GM12878 (cell line): ENCODE data around the gene DIAPH2. TPM values are rescaled to one million over a fixed set of nuclear protein-coding genes. Genes with fewer than 3 reads are reported as not detected.
"Not testable (repeated sequence)": the region's sequence is repeated elsewhere in the genome, so short reads cannot be mapped to it uniquely, and the experiment has no call there.

ENCODE experiments used
- ATAC-seq: fragments of 200-7000 bp; cut with Tn5 transposase; 3 replicates; pipeline ENCODE4 v1.9.1; 2020; ENCODE audit warnings: mild to moderate bottlenecking, moderate library complexity
- BruUV-seq: library from RNA; stranded (reverse); fragments of 400-500 nt; replicated peaks from 2 replicates; lab custom pipeline; 2021; lab: Mats Ljungman, UMichigan
- CTCF ChIA-PET: fragments of 300-600 bp; sonication (Branson Sonifier 250); formaldehyde crosslinking; extraction: SDS; loops from one replicate; lab custom pipeline; 2021; ENCODE audit warnings: inconsistent platforms; lab: Yijun Ruan, JAX
- POLR2A ChIA-PET: fragments of 350-600 bp; formaldehyde crosslinking; extraction: SDS; loops from one replicate; lab custom pipeline; 2021; ENCODE audit warnings: inconsistent platforms; lab: Charles Lee
- RAD21 ChIA-PET: fragments of 300-600 bp; sonication (Branson Sonifier 250); formaldehyde crosslinking; loops from one replicate; lab custom pipeline; 2023; ENCODE audit warnings: antibody characterized with exemption; ENCODE audit not compliant: unreplicated experiment; lab: Charles Lee
- SMC1A ChIA-PET: fragments of 300-600 bp; sonication (Branson Sonifier 250); formaldehyde crosslinking; loops from one replicate; lab custom pipeline; 2023; ENCODE audit not compliant: unreplicated experiment, uncharacterized antibody; lab: Charles Lee
- DNase-seq: peaks from one replicate; pipeline ENCODE4 v3.0.0-alpha.2; 2011; ENCODE audit warnings: low read depth, low spot score
- FAIRE-seq: peaks from 3 replicates; lab custom pipeline; 2011; peaks lifted over from hg19 to GRCh38; lab: Jason Lieb, UNC
- H2AFZ ChIP-seq: 2 replicates; pipeline ENCODE4 v1.6.0; 2011; ENCODE audit warnings: low read depth, low read length, control low read depth; ENCODE audit not compliant: control insufficient read depth
- H3K27ac ChIP-seq: 2 replicates; pipeline ENCODE4 v1.5.1; 2011; ENCODE audit warnings: control low read depth; ENCODE audit not compliant: control insufficient read depth, insufficient read depth
- H3K27me3 ChIP-seq, 2 experiments: replicated peaks in 1 of 2; 2 replicates each; pipeline versions ENCODE4 v1.6.0 to v1.6.1; 2011; ENCODE audit warnings: low read length in 1 of 2; ENCODE audit not compliant: control insufficient read depth in 2 of 2, insufficient read depth in 2 of 2
- H3K36me3 ChIP-seq, 2 experiments: 2 replicates each; pipeline ENCODE4 v1.5.1; 2011; ENCODE audit warnings: low read length in 1 of 2; ENCODE audit not compliant: control insufficient read depth in 2 of 2, insufficient read depth in 2 of 2
- H3K4me1 ChIP-seq: 2 replicates; pipeline ENCODE4 v1.6.1; 2011; ENCODE audit warnings: mild to moderate bottlenecking, low read length, moderate library complexity, mixed read lengths; ENCODE audit not compliant: control insufficient read depth, insufficient read depth
- H3K4me2 ChIP-seq: 2 replicates; pipeline ENCODE4 v1.6.0; 2011; ENCODE audit warnings: control low read depth; ENCODE audit not compliant: control insufficient read depth, insufficient read depth
- H3K4me3 ChIP-seq: fragments of 200-600 bp; sonication (generic); 2 replicates; pipeline ENCODE4 v1.5.1; 2016
- H3K79me2 ChIP-seq: 2 replicates; pipeline ENCODE4 v1.6.0; 2011; ENCODE audit warnings: low read length; ENCODE audit not compliant: control insufficient read depth, insufficient read depth
- H3K9ac ChIP-seq: 2 replicates; pipeline ENCODE4 v1.8.0; 2011; ENCODE audit warnings: low read length, control low read depth, mixed read lengths; ENCODE audit not compliant: control insufficient read depth, insufficient read depth
- H3K9me3 ChIP-seq: replicated peaks from 3 replicates; pipeline ENCODE4 v1.5.1; 2011; ENCODE audit warnings: mild to moderate bottlenecking, low read length; ENCODE audit not compliant: control insufficient read depth, insufficient read depth
- H4K20me1 ChIP-seq: 2 replicates; pipeline ENCODE4 v1.6.0; 2011; ENCODE audit not compliant: control insufficient read depth, insufficient read depth
- E4F1 ChIP-seq: fragments of 450-650 bp; IDR thresholded peaks from 2 replicates; pipeline ENCODE4 v1.6.1; 2018; ENCODE audit warnings: borderline replicate concordance, mild to moderate bottlenecking; ENCODE audit not compliant: partially characterized antibody
- MEF2B ChIP-seq: fragments of 450-650 bp; IDR thresholded peaks from 2 replicates; pipeline ENCODE4 v1.6.1; 2018; ENCODE audit warnings: mild to moderate bottlenecking, moderate library complexity; ENCODE audit not compliant: partially characterized antibody, poor library complexity, severe bottlenecking
- ZBTB33 ChIP-seq: fragments of 450-650 bp; IDR thresholded peaks from 2 replicates; pipeline ENCODE4 v1.6.1; 2017; ENCODE audit warnings: mild to moderate bottlenecking
- ZNF687 ChIP-seq: fragments of 450-650 bp; IDR thresholded peaks from 2 replicates; pipeline ENCODE4 v1.6.1; 2017; ENCODE audit warnings: mild to moderate bottlenecking, moderate library complexity
- WGBS: methylation state at CpG from one replicate; pipeline ENCODE4 v1.1.6; 2016; ENCODE audit warnings: low lambda C conversion rate; ENCODE audit not compliant: insufficient replicate concordance, insufficient coverage; ENCODE audit errors: missing lambda C conversion rate; 5-methylcytosine and 5-hydroxymethylcytosine counted together
- in situ Hi-C: fragments of 300-500 bp; cut with MboI; formaldehyde crosslinking; loops from 9 replicates; pipeline ENCODE4 v1.14.3; 2018; ENCODE audit warnings: mixed read lengths
- intact Hi-C: fragments of 100-400 bp; cut with micrococcal nuclease; formaldehyde crosslinking; loops from one replicate; pipeline ENCODE4 v1.14.2; 2022; ENCODE audit not compliant: unreplicated experiment
- polyA plus RNA-seq, 11 experiments: library from polyadenylated mRNA; depleted of rRNA in 4 of 11; unstranded in 6 of 11; stranded (reverse) in 5 of 11; fragments of >200 nt; fragmentation: Nextera tagmentation in 4 of 11; fragmentation: Illumina TruSeq in 1 of 11; extraction: Ambion mirVana in 4 of 11; extraction: Trizol in 1 of 11; gene quantifications; 1 replicate in 1 of 11; 2 replicates in 10 of 11; pipeline versions ENCODE4 v1.2.1 to v1.2.3, GENCODE V29; 2011 to 2016; ENCODE audit warnings: inconsistent platforms in 2 of 11, missing spikeins in 2 of 11, low read depth in 1 of 11
- total RNA-seq, 4 experiments: library from RNA; depleted of rRNA in 3 of 4; stranded (reverse); fragments of >200 nt in 3 of 4; fragmentation: Illumina TruSeq in 1 of 4; extraction: Trizol in 1 of 4; gene quantifications; 2 replicates each; pipeline versions ENCODE4 v1.2.1 to v1.2.3, GENCODE V29; 2013 to 2021

The DIAPH2 gene
- total and polyA plus RNA-seq, 10 of the 15 experiments (the other 5 are each of a cell fraction or from before 2014, with no cell fraction given) = 2.2 to 16.6 (median 8.8) TPM

- TF ChIP-seq MEF2B (no peak), ZNF687 (no peak), ZBTB33 (no peak), E4F1 (no peak)
Measured at GRCh38 chrX:96846841-96847240, 162.2 kb downstream of the DIAPH2 start (continued).

GRCh38 chrX:96859422-96859821, 174.8 kb downstream of the DIAPH2 start:
- RAD21 ChIA-PET, intact Hi-C loops: not testable (repeated sequence)

More at GRCh38 chrX:96859422-96859821, 174.8 kb downstream of the DIAPH2 start:
- H3K27ac ChIP-seq, BruUV-seq, ATAC-seq, H3K4me3 ChIP-seq, H3K4me2 ChIP-seq, H3K36me3 ChIP-seq, CTCF ChIA-PET, H3K79me2 ChIP-seq, in situ Hi-C loops, POLR2A ChIA-PET, H3K9me3 ChIP-seq, FAIRE-seq, H4K20me1 ChIP-seq, H3K9ac ChIP-seq, H3K27me3 ChIP-seq, H3K4me1 ChIP-seq, H2AFZ ChIP-seq, DNase-seq: not testable (repeated sequence)
- WGBS = 95% methylated on average over 4 of the region's 4 CpGs
- SMC1A ChIA-PET = interaction anchor here (2.6 kb wide), 1 partner anchor 17 kb away, joined by 5 read pairs; no protein-coding TSS in a partner anchor
